Measurements from ENCODE around the gene MTFR1L. TPM values are rescaled to one million over a fixed set of nuclear protein-coding genes. Genes with fewer than 3 reads are reported as not detected.

The MTFR1L gene
- polyA plus RNA-seq, 1 donor from 2014 or later = 115 TPM

DNA sequence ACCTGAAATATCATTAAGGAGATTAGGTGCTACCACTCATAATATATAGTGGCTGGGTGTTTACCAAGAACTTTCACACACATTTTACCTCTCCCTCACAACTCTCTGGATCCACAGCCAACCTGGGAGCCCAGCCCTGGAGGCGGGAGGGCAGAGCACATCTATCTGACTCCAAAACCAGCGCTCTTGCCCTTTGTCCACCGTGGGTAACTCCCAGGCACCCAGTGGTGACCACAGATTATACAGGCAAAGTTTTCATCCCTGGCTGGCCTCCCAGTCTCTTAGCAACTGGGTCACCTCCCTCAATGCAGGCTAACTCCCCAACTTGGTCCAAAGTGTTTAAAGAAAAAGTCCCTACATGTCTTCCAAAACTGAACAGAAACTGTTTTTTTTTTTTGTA lies 53.4 kb downstream of the MTFR1L start:
- Histone ChIP-seq H3K36me3 (ENCODE audit: insufficient read depth, low read length) (no peaks in the 10 kb centered on the region), H4K20me1 (ENCODE audit: insufficient read depth) (no peaks in the 10 kb centered on the region), H3K27me3 (ENCODE audit: insufficient read depth, low read depth, low read length) (peaks cover 21% of the 10 kb centered on the region), H3K9ac (ENCODE audit: low read length) (no peak overlapping the region), H2AFZ (ENCODE audit: low read depth, low read length) (no peak overlapping the region), H3F3A (ENCODE audit: insufficient read depth, low read length, poor library complexity, severe bottlenecking) (no peaks in the 10 kb centered on the region), H3K79me2 (replicated peaks; ENCODE audit: insufficient read depth, low read length) (no peaks in the 10 kb centered on the region), H3K4me3 (ENCODE audit: low read length) (no peak overlapping the region), H3K27ac (ENCODE audit: low read length) (no peak overlapping the region), H3K9me2 (ENCODE audit: insufficient read depth, low read length) (no peaks in the 10 kb centered on the region), H3K4me2 (ENCODE audit: low read length) (no peak overlapping the region), H3K9me3 (ENCODE audit: low read length) (no peaks in the 10 kb centered on the region)
- TF ChIP-seq MXI1 (conservative IDR thresholded peaks at IDR 0.05; ENCODE audit: poor library complexity, severe bottlenecking) (no peak), EP300 (conservative IDR thresholded peaks at IDR 0.05; ENCODE audit: poor library complexity, severe bottlenecking) (no peak), EZH2 (IDR thresholded peaks at IDR 0.05; ENCODE audit: borderline replicate concordance, insufficient read depth, low read length, poor library complexity, severe bottlenecking) (no peak)

DNA sequence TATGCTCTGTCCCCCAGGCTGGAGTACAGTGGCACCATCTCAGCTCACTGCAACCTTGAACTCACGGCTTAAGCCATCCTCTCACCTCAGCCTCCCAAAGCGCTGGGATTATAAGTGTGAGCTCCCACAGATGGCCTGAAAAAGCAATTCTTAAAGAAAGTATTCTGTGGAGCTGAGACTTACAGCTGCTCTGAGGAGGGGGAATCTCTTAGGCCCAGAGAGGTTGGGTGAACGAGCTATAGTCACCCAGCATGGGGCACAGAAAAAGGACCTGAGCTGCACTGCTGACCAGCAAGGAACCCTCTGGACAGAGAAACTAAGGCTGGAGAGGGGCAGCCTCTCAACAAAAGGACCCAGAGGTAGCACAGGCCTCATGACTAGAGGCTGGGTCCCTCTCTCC lies 54.5 kb downstream of the MTFR1L start:
- no peaks in the 10 kb centered on the region for H3F3A ChIP-seq (ENCODE audit: insufficient read depth, low read length, poor library complexity, severe bottlenecking)
- no peak overlapping the region for H3K4me2 ChIP-seq (ENCODE audit: low read length)
- no peaks in the 10 kb centered on the region for H3K79me2 ChIP-seq (replicated peaks; ENCODE audit: insufficient read depth, low read length)
- H3K9me2 ChIP-seq (ENCODE audit: insufficient read depth, low read length) = no peaks in the 10 kb centered on the region
- H3K9ac ChIP-seq (ENCODE audit: low read length) = peak overlapping the region; percentile 61
- H3K4me3 ChIP-seq (ENCODE audit: low read length) = peak overlapping the region; percentile 64
- H3K9me3 ChIP-seq (ENCODE audit: low read length) = no peaks in the 10 kb centered on the region
- H3K27me3 ChIP-seq (ENCODE audit: insufficient read depth, low read depth, low read length) = peaks cover 21% of the 10 kb centered on the region
- TF ChIP-seq MXI1 (conservative IDR thresholded peaks at IDR 0.05; ENCODE audit: poor library complexity, severe bottlenecking) = no peak
- no peak for TF ChIP-seq SMC3 (conservative IDR thresholded peaks at IDR 0.05; ENCODE audit: poor library complexity)
- TF ChIP-seq POLR2AphosphoS5 (IDR thresholded peaks at IDR 0.05) = no peak
- TF ChIP-seq, protein P1, sequence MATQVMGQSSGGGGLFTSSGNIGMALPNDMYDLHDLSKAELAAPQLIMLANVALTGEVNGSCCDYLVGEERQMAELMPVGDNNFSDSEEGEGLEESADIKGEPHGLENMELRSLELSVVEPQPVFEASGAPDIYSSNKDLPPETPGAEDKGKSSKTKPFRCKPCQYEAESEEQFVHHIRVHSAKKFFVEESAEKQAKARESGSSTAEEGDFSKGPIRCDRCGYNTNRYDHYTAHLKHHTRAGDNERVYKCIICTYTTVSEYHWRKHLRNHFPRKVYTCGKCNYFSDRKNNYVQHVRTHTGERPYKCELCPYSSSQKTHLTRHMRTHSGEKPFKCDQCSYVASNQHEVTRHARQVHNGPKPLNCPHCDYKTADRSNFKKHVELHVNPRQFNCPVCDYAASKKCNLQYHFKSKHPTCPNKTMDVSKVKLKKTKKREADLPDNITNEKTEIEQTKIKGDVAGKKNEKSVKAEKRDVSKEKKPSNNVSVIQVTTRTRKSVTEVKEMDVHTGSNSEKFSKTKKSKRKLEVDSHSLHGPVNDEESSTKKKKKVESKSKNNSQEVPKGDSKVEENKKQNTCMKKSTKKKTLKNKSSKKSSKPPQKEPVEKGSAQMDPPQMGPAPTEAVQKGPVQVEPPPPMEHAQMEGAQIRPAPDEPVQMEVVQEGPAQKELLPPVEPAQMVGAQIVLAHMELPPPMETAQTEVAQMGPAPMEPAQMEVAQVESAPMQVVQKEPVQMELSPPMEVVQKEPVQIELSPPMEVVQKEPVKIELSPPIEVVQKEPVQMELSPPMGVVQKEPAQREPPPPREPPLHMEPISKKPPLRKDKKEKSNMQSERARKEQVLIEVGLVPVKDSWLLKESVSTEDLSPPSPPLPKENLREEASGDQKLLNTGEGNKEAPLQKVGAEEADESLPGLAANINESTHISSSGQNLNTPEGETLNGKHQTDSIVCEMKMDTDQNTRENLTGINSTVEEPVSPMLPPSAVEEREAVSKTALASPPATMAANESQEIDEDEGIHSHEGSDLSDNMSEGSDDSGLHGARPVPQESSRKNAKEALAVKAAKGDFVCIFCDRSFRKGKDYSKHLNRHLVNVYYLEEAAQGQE (IDR thresholded peaks at IDR 0.05; ENCODE audit: borderline replicate concordance) = no peak
- TF ChIP-seq TAF1 (IDR thresholded peaks at IDR 0.05; ENCODE audit: low read depth) = no peak
- TF ChIP-seq EP300 (conservative IDR thresholded peaks at IDR 0.05; ENCODE audit: poor library complexity, severe bottlenecking) = no peak
- TF ChIP-seq RAD21 (conservative IDR thresholded peaks at IDR 0.05) = no peak
- TF ChIP-seq, protein P2, sequence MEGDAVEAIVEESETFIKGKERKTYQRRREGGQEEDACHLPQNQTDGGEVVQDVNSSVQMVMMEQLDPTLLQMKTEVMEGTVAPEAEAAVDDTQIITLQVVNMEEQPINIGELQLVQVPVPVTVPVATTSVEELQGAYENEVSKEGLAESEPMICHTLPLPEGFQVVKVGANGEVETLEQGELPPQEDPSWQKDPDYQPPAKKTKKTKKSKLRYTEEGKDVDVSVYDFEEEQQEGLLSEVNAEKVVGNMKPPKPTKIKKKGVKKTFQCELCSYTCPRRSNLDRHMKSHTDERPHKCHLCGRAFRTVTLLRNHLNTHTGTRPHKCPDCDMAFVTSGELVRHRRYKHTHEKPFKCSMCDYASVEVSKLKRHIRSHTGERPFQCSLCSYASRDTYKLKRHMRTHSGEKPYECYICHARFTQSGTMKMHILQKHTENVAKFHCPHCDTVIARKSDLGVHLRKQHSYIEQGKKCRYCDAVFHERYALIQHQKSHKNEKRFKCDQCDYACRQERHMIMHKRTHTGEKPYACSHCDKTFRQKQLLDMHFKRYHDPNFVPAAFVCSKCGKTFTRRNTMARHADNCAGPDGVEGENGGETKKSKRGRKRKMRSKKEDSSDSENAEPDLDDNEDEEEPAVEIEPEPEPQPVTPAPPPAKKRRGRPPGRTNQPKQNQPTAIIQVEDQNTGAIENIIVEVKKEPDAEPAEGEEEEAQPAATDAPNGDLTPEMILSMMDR (IDR thresholded peaks at IDR 0.05; ENCODE audit: poor library complexity, severe bottlenecking) = no peak
- TF ChIP-seq EZH2 (IDR thresholded peaks at IDR 0.05; ENCODE audit: borderline replicate concordance, insufficient read depth, low read length, poor library complexity, severe bottlenecking) = no peak
- no peak overlapping the region for H2AFZ ChIP-seq (ENCODE audit: low read depth, low read length)
- H4K20me1 ChIP-seq (ENCODE audit: insufficient read depth) = no peaks in the 10 kb centered on the region
- no peak overlapping the region for H3K27ac ChIP-seq (ENCODE audit: low read length)
- H3K36me3 ChIP-seq (ENCODE audit: insufficient read depth, low read length) = no peaks in the 10 kb centered on the region

All from neural cell (in vitro differentiated cells).